K562 (cell line): ENCODE measurements around the gene LCN12. TPM values are rescaled to one million over a fixed set of nuclear protein-coding genes. Genes with fewer than 3 reads are reported as not detected.

Experiments used
- CREB1 ChIP-seq, 2 experiments: sonication (generic) in 1 of 2; formaldehyde crosslinking in 1 of 2; IDR thresholded peaks; 2 replicates each; pipeline versions ENCODE4 v1.6.1 to v1.8.0; 2012 to 2022; ENCODE audit warnings: inconsistent platforms in 1 of 2, mild to moderate bottlenecking in 1 of 2, missing genetic modification reagents in 1 of 2, moderate library complexity in 1 of 2
- DACH1 ChIP-seq: fragments of 450-650 bp; IDR thresholded peaks from 2 replicates; pipeline ENCODE4 v1.6.1; 2018; ENCODE audit not compliant: partially characterized antibody
- ELF2 ChIP-seq: fragments of 250-450 bp; sonication (Bioruptor Pico); IDR thresholded peaks from 2 replicates; pipeline ENCODE4 v1.5.0; 2021; ENCODE audit warnings: mild to moderate bottlenecking
- EP400 ChIP-seq: fragments of 450-650 bp; IDR thresholded peaks from 2 replicates; pipeline ENCODE4 v1.6.1; 2017; ENCODE audit warnings: antibody characterized with exemption, mild to moderate bottlenecking, moderate library complexity
- EWSR1 ChIP-seq: fragments of 450-650 bp; IDR thresholded peaks from 2 replicates; pipeline ENCODE4 v1.6.1; 2018; ENCODE audit warnings: borderline replicate concordance, mild to moderate bottlenecking, low read depth, moderate library complexity; ENCODE audit not compliant: partially characterized antibody
- GATAD2B ChIP-seq: fragments of 450-650 bp; IDR thresholded peaks from 2 replicates; pipeline ENCODE4 v1.6.1; 2017; ENCODE audit warnings: mild to moderate bottlenecking, borderline replicate concordance
- KDM5B ChIP-seq: fragments of 200-600 bp; sonication (generic); IDR thresholded peaks from 2 replicates; pipeline ENCODE4 v1.6.1; 2012; ENCODE audit warnings: low read depth, mild to moderate bottlenecking, moderate library complexity, low read length, control low read depth, inconsistent platforms; ENCODE audit not compliant: insufficient replicate concordance
- MNT ChIP-seq, 2 experiments: fragments of 450-650 bp; conservative IDR thresholded peaks; 2 replicates each; pipeline ENCODE4 v1.6.1; 2017; ENCODE audit warnings: mild to moderate bottlenecking in 2 of 2, moderate library complexity in 2 of 2
- NCOA4 ChIP-seq: fragments of 450-650 bp; IDR thresholded peaks from 2 replicates; pipeline ENCODE4 v1.6.1; 2018; ENCODE audit warnings: mild to moderate bottlenecking; ENCODE audit not compliant: partially characterized antibody
- PTBP1 ChIP-seq: fragments of 200-400 bp; formaldehyde crosslinking; IDR thresholded peaks from 2 replicates; pipeline ENCODE4 v1.6.1; 2017; ENCODE audit warnings: low read depth, low read length
- PTRF ChIP-seq: fragments of 450-650 bp; IDR thresholded peaks from 2 replicates; pipeline ENCODE4 v1.6.1; 2016; ENCODE audit warnings: mild to moderate bottlenecking, missing genetic modification characterization, missing compliant biosample characterization
- RFX1 ChIP-seq: fragments of 450-650 bp; IDR thresholded peaks from 2 replicates; pipeline ENCODE4 v1.6.1; 2016; ENCODE audit warnings: mild to moderate bottlenecking, moderate library complexity
- ZBTB17 ChIP-seq: fragments of 450-650 bp; formaldehyde crosslinking; IDR thresholded peaks from 2 replicates; pipeline ENCODE4 v1.4.0; 2020; ENCODE audit warnings: mild to moderate bottlenecking
- ZBTB7A ChIP-seq: IDR thresholded peaks from 2 replicates; pipeline ENCODE4 v1.6.1; 2011; ENCODE audit warnings: low read depth, mild to moderate bottlenecking, low read length, moderate library complexity, borderline replicate concordance; ENCODE audit not compliant: control insufficient read depth
- ZNF280B ChIP-seq: fragments of 250-450 bp; sonication (Bioruptor Pico); IDR thresholded peaks from 2 replicates; pipeline ENCODE4 v1.5.1; 2021; ENCODE audit warnings: mild to moderate bottlenecking
- polyA plus RNA-seq, 8 experiments: library from polyadenylated mRNA; depleted of rRNA in 4 of 8; stranded (reverse) in 5 of 8; unstranded in 3 of 8; fragments of >200 nt; fragmentation: Nextera tagmentation in 2 of 8; fragmentation: Illumina TruSeq in 1 of 8; extraction: Ambion mirVana in 2 of 8; extraction: Trizol in 1 of 8; gene quantifications; 2 replicates each; pipeline versions ENCODE4 v1.2.1 to v1.2.3, GENCODE V29; 2011 to 2014; ENCODE audit warnings: inconsistent platforms in 1 of 8, missing spikeins in 1 of 8
- total RNA-seq, 7 experiments: library from RNA; depleted of rRNA in 6 of 7; stranded (reverse); fragments of >200 nt in 6 of 7; fragmentation: Illumina TruSeq in 2 of 7; extraction: Trizol in 2 of 7; gene quantifications; 2 replicates each; pipeline versions ENCODE4 v1.2.1 to v1.2.3, GENCODE V29; 2011 to 2021; ENCODE audit warnings: low replicate concordance in 1 of 7
- TF ChIP-seq, protein P1 (sequence below): sonication (generic); formaldehyde crosslinking; IDR thresholded peaks from 2 replicates; pipeline ENCODE4 v1.8.0; 2022; ENCODE audit warnings: missing genetic modification reagents, mild to moderate bottlenecking, moderate library complexity, borderline replicate concordance
- TF ChIP-seq, protein P2 (sequence below), 3 experiments: IDR thresholded peaks in 2 of 3; conservative IDR thresholded peaks in 1 of 3; 2 replicates each; pipeline ENCODE4 v1.5.1; 2011 to 2012; ENCODE audit warnings: low read length in 3 of 3, mild to moderate bottlenecking in 3 of 3, control low read depth in 2 of 3, improper control_type of control experiment in 1 of 3, inconsistent platforms in 1 of 3, low read depth in 1 of 3, mixed read lengths in 1 of 3, moderate library complexity in 1 of 3; ENCODE audit not compliant: insufficient read depth in 2 of 3

Gene LCN12
- total and polyA plus RNA-seq, 9 of the 15 experiments (the other 6 are each of a cell fraction or from before 2014, with no cell fraction given): 0.05 TPM; not detected in 8

GRCh38 chr9:136949817-136950655 lies 2.0 kb upstream of the LCN12 start (continued):
- TF ChIP-seq, protein P1, sequence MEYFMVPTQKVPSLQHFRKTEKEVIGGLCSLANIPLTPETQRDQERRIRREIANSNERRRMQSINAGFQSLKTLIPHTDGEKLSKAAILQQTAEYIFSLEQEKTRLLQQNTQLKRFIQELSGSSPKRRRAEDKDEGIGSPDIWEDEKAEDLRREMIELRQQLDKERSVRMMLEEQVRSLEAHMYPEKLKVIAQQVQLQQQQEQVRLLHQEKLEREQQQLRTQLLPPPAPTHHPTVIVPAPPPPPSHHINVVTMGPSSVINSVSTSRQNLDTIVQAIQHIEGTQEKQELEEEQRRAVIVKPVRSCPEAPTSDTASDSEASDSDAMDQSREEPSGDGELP (CRISPR knock-in tag): peak; percentile 46; the same call in 1 of the 2 replicates
- TF ChIP-seq CREB1 (IDR thresholded peaks at IDR 0.05): peak; percentile 18; the same call in 1 of the 2 replicates
- TF ChIP-seq CREB1 (CRISPR knock-in tag; IDR thresholded peaks at IDR 0.05): no peak
- TF ChIP-seq, protein P2, sequence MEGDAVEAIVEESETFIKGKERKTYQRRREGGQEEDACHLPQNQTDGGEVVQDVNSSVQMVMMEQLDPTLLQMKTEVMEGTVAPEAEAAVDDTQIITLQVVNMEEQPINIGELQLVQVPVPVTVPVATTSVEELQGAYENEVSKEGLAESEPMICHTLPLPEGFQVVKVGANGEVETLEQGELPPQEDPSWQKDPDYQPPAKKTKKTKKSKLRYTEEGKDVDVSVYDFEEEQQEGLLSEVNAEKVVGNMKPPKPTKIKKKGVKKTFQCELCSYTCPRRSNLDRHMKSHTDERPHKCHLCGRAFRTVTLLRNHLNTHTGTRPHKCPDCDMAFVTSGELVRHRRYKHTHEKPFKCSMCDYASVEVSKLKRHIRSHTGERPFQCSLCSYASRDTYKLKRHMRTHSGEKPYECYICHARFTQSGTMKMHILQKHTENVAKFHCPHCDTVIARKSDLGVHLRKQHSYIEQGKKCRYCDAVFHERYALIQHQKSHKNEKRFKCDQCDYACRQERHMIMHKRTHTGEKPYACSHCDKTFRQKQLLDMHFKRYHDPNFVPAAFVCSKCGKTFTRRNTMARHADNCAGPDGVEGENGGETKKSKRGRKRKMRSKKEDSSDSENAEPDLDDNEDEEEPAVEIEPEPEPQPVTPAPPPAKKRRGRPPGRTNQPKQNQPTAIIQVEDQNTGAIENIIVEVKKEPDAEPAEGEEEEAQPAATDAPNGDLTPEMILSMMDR (IDR thresholded peaks at IDR 0.05 in 2 of 3, conservative IDR thresholded peaks at IDR 0.05 in 1 of 3; ENCODE audit: insufficient read depth in 2 of 3, low read depth in 1 of 3, low read length in 3 of 3): peak in 2 of 3 experiments; percentile 29 to 35; a peak in 4 of 6 replicates
- peak; percentile 82; the same call in 1 of the 2 replicates for TF ChIP-seq ZBTB7A
- TF ChIP-seq ZBTB17 (CRISPR knock-in tag): peak; percentile 68; the same call in 1 of the 2 replicates
- TF ChIP-seq RFX1: no peak
- no peak for TF ChIP-seq ZNF280B (CRISPR knock-in tag)
- TF ChIP-seq PTRF (tag): no peak
- TF ChIP-seq ELF2 (CRISPR knock-in tag): no peak
- TF ChIP-seq DACH1: no peak
- TF ChIP-seq MNT (conservative IDR thresholded peaks at IDR 0.05): peak; percentile 69 to 75
- TF ChIP-seq KDM5B: peak; percentile 71
- no peak for TF ChIP-seq PTBP1
- TF ChIP-seq NCOA4: no peak
- TF ChIP-seq EP400: peak; percentile 71; the same call in 1 of the 2 replicates
- no peak for TF ChIP-seq EWSR1
- TF ChIP-seq GATAD2B: peak; percentile 30; the same call in 1 of the 2 replicates
